ENCODE results near the gene GAPT.

DNA sequence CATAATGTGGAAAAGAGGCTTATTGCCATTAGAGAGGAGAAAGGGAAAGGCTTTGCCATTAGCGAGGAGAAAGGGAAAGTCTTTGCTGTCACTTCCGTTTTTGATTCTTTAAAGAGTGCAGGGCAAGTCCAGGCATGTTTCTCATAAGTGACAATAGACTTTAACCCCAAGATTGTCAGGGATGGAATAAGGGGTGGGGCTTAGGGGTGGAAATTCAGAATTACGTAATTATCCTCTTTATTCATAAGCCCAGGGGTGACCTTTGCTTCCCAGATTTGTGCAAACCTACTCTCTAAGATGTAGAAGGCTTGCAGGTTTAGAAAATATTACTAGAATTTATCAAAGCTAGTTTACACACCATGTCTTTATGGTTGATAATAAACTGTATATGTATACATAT is 29.1 kb upstream of the GAPT start:
- no peak for TF ChIP-seq CTCF (IDR thresholded peaks at IDR 0.05)
- TF ChIP-seq POLR2A (IDR thresholded peaks at IDR 0.05), result no peak

All from esophagus squamous epithelium (tissue), 4 donors.